22Rv1 (cell line): ENCODE results near the gene VPS4A.

ENCODE experiments used
- ZFX ChIP-seq: fragments of 450-650 bp; IDR thresholded peaks from 2 replicates; pipeline ENCODE4 v1.6.1; 2017; ENCODE audit warnings: antibody characterized with exemption, borderline replicate concordance
- TF ChIP-seq, protein P1 (sequence below): fragments of 450-650 bp; IDR thresholded peaks from 2 replicates; pipeline ENCODE4 v1.5.1; 2017; ENCODE audit warnings: mild to moderate bottlenecking

DNA sequence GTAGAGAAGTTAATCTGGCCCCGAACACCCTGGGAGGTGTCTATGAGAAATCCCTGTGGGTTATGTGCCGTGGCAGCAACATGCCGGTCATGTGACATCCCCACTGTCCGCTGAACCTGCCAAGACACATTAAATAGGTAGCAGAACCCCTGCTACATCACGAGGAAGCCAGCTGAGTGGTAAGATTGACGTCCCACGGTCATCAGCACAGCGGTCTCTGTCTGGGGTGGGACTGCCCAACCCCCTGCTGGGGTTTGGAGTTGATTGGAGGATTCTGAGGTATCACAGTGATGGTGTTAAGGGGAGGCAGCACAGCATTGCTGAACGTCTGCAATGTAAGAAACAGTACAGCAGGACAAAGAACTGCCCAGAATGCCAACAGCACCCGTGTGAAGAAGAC lies 38.4 kb downstream of the VPS4A start:
- TF ChIP-seq, protein P1, sequence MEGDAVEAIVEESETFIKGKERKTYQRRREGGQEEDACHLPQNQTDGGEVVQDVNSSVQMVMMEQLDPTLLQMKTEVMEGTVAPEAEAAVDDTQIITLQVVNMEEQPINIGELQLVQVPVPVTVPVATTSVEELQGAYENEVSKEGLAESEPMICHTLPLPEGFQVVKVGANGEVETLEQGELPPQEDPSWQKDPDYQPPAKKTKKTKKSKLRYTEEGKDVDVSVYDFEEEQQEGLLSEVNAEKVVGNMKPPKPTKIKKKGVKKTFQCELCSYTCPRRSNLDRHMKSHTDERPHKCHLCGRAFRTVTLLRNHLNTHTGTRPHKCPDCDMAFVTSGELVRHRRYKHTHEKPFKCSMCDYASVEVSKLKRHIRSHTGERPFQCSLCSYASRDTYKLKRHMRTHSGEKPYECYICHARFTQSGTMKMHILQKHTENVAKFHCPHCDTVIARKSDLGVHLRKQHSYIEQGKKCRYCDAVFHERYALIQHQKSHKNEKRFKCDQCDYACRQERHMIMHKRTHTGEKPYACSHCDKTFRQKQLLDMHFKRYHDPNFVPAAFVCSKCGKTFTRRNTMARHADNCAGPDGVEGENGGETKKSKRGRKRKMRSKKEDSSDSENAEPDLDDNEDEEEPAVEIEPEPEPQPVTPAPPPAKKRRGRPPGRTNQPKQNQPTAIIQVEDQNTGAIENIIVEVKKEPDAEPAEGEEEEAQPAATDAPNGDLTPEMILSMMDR: no peak
- TF ChIP-seq ZFX: no peak
